K562 (cell line): ENCODE results near the gene CHML. TPM values are rescaled to one million over a fixed set of nuclear protein-coding genes. Genes with fewer than 3 reads are reported as not detected.

Source experiments
- ARID1B ChIP-seq: fragments of 450-650 bp; IDR thresholded peaks from 2 replicates; pipeline ENCODE4 v1.6.1; 2016; ENCODE audit warnings: antibody characterized with exemption, mild to moderate bottlenecking, inconsistent platforms
- CBFA2T3 ChIP-seq: fragments of 450-650 bp; IDR thresholded peaks from 2 replicates; pipeline ENCODE4 v1.6.1; 2017
- DPF2 ChIP-seq: fragments of 450-650 bp; IDR thresholded peaks from 2 replicates; pipeline ENCODE4 v1.6.1; 2016
- FOSL1 ChIP-seq: fragments of 200-800 bp; sonication (Bioruptor generic); conservative IDR thresholded peaks from 2 replicates; pipeline ENCODE4 v1.6.1; 2016; ENCODE audit warnings: missing genetic modification characterization, missing compliant biosample characterization
- HEY1 ChIP-seq: fragments of 250-450 bp; sonication (Bioruptor Pico); IDR thresholded peaks from 2 replicates; pipeline ENCODE4 v1.5.0; 2020; ENCODE audit warnings: mild to moderate bottlenecking, moderate library complexity, borderline replicate concordance
- HNRNPK ChIP-seq: fragments of 200-400 bp; formaldehyde crosslinking; IDR thresholded peaks from one replicate; pipeline ENCODE4 v1.6.1; 2018; ENCODE audit warnings: mild to moderate bottlenecking, low read depth, low read length; ENCODE audit not compliant: poor library complexity, severe bottlenecking
- ILK ChIP-seq: fragments of 450-650 bp; IDR thresholded peaks from 2 replicates; pipeline ENCODE4 v1.6.1; 2016; ENCODE audit warnings: missing genetic modification characterization, low read depth, mild to moderate bottlenecking, missing compliant biosample characterization, moderate library complexity, borderline replicate concordance
- JUN ChIP-seq, 2 experiments: sonication (generic) in 1 of 2; formaldehyde crosslinking in 1 of 2; IDR thresholded peaks; 2 replicates each; pipeline versions ENCODE4 v1.6.1 to v1.8.0; 2012 to 2022; ENCODE audit warnings: borderline replicate concordance in 2 of 2, mild to moderate bottlenecking in 2 of 2, improper control_type of control experiment in 1 of 2, low read depth in 1 of 2, low read length in 1 of 2, missing genetic modification reagents in 1 of 2
- KDM2B ChIP-seq: fragments of 250-450 bp; sonication (Bioruptor Pico); IDR thresholded peaks from 2 replicates; pipeline ENCODE4 v1.8.0; 2021; ENCODE audit warnings: mild to moderate bottlenecking, moderate library complexity
- LARP7 ChIP-seq: fragments of 450-650 bp; IDR thresholded peaks from 2 replicates; pipeline ENCODE4 v1.6.1; 2016
- MAFK ChIP-seq: IDR thresholded peaks from 2 replicates; pipeline ENCODE4 v1.6.1; 2011; ENCODE audit warnings: low read length, improper control_type of control experiment
- MEIS2 ChIP-seq: fragments of 450-650 bp; IDR thresholded peaks from 2 replicates; pipeline ENCODE4 v1.6.1; 2014; ENCODE audit warnings: mild to moderate bottlenecking; ENCODE audit not compliant: partially characterized antibody
- MTA2 ChIP-seq: fragments of 450-650 bp; IDR thresholded peaks from 2 replicates; pipeline ENCODE4 v1.6.1; 2016; ENCODE audit warnings: low read depth
- NCOR1 ChIP-seq: fragments of 450-650 bp; IDR thresholded peaks from 2 replicates; pipeline ENCODE4 v1.6.1; 2016; ENCODE audit warnings: mild to moderate bottlenecking, moderate library complexity
- NRF1 ChIP-seq, 2 experiments: fragments of 450-650 bp; IDR thresholded peaks in 1 of 2; conservative IDR thresholded peaks in 1 of 2; 2 replicates each; pipeline ENCODE4 v1.6.1; 2014; ENCODE audit warnings: mild to moderate bottlenecking in 2 of 2
- RBM22 ChIP-seq: fragments of 200-400 bp; formaldehyde crosslinking; IDR thresholded peaks from 2 replicates; pipeline ENCODE4 v1.6.1; 2018; ENCODE audit warnings: low read length, low read depth; ENCODE audit not compliant: poor library complexity, severe bottlenecking
- SMARCE1 ChIP-seq: fragments of 450-650 bp; IDR thresholded peaks from 2 replicates; pipeline ENCODE4 v1.7.1; 2016; ENCODE audit warnings: mild to moderate bottlenecking
- SOX6 ChIP-seq: fragments of 450-650 bp; IDR thresholded peaks from 2 replicates; pipeline ENCODE4 v1.6.1; 2014; ENCODE audit warnings: mild to moderate bottlenecking
- SRSF7 ChIP-seq: fragments of 200-400 bp; formaldehyde crosslinking; optimal IDR thresholded peaks from 2 replicates; pipeline ENCODE3; 2017; ENCODE audit warnings: mild to moderate bottlenecking, low read depth, low read length
- TCFL5 ChIP-seq: fragments of 250-450 bp; sonication (Bioruptor Pico); conservative IDR thresholded peaks from 2 replicates; pipeline ENCODE4 v1.6.1; 2021; ENCODE audit warnings: mild to moderate bottlenecking, moderate library complexity, matching md5 sums
- TEAD4 ChIP-seq, 2 experiments: sonication (generic) in 1 of 2; formaldehyde crosslinking in 1 of 2; IDR thresholded peaks; 2 replicates each; pipeline versions ENCODE4 v1.6.1 to v1.8.0; 2012 to 2022; ENCODE audit warnings: borderline replicate concordance in 1 of 2, inconsistent platforms in 1 of 2, low read length in 1 of 2, mild to moderate bottlenecking in 1 of 2, missing genetic modification reagents in 1 of 2
- TSC22D4 ChIP-seq: fragments of 450-650 bp; IDR thresholded peaks from 2 replicates; pipeline ENCODE4 v1.6.1; 2016; ENCODE audit warnings: missing genetic modification characterization, missing biosample characterization, control low read depth
- TSHZ1 ChIP-seq: fragments of 250-450 bp; sonication (Bioruptor Pico); IDR thresholded peaks from 2 replicates; pipeline ENCODE4 v1.4.0; 2020; ENCODE audit warnings: mild to moderate bottlenecking, moderate library complexity
- XRCC5 ChIP-seq: fragments of 200-400 bp; formaldehyde crosslinking; IDR thresholded peaks from 2 replicates; pipeline ENCODE4 v1.6.1; 2017; ENCODE audit warnings: low read depth, mild to moderate bottlenecking, low read length
- ZNF561 ChIP-seq: fragments of 450-650 bp; formaldehyde crosslinking; conservative IDR thresholded peaks from 2 replicates; pipeline ENCODE4 v1.4.0; 2020; ENCODE audit warnings: mild to moderate bottlenecking, moderate library complexity
- ZNF695 ChIP-seq: fragments of 450-650 bp; formaldehyde crosslinking; IDR thresholded peaks from 2 replicates; pipeline ENCODE4 v1.4.0; 2020; ENCODE audit warnings: mild to moderate bottlenecking, moderate library complexity
- ZZZ3 ChIP-seq: fragments of 450-650 bp; IDR thresholded peaks from 2 replicates; pipeline ENCODE4 v1.6.1; 2016; ENCODE audit warnings: antibody characterized with exemption, mild to moderate bottlenecking, moderate library complexity
- polyA plus RNA-seq, 8 experiments: library from polyadenylated mRNA; depleted of rRNA in 4 of 8; stranded (reverse) in 5 of 8; unstranded in 3 of 8; fragments of >200 nt; fragmentation: Nextera tagmentation in 2 of 8; fragmentation: Illumina TruSeq in 1 of 8; extraction: Ambion mirVana in 2 of 8; extraction: Trizol in 1 of 8; gene quantifications; 2 replicates each; pipeline versions ENCODE4 v1.2.1 to v1.2.3, GENCODE V29; 2011 to 2014; ENCODE audit warnings: inconsistent platforms in 1 of 8, missing spikeins in 1 of 8
- total RNA-seq, 7 experiments: library from RNA; depleted of rRNA in 6 of 7; stranded (reverse); fragments of >200 nt in 6 of 7; fragmentation: Illumina TruSeq in 2 of 7; extraction: Trizol in 2 of 7; gene quantifications; 2 replicates each; pipeline versions ENCODE4 v1.2.1 to v1.2.3, GENCODE V29; 2011 to 2021; ENCODE audit warnings: low replicate concordance in 1 of 7
- TF ChIP-seq, protein P1 (sequence below): fragments of 200-800 bp; sonication (Bioruptor generic); IDR thresholded peaks from 2 replicates; pipeline ENCODE4 v1.6.1; 2017; ENCODE audit warnings: missing genetic modification characterization, missing compliant biosample characterization

Gene CHML
- total and polyA plus RNA-seq, 9 of the 15 experiments (the other 6 are each of a cell fraction or from before 2014, with no cell fraction given), result 13.0 to 88.3 (median 62.8) TPM

- TF ChIP-seq TSHZ1 (CRISPR knock-in tag) (no peak), ARID1B (peak; percentile 58), NRF1 (conservative IDR thresholded peaks at IDR 0.05 in 1 of 2, IDR thresholded peaks at IDR 0.05 in 1 of 2) (no peak), KDM2B (CRISPR knock-in tag) (no peak), SOX6 (no peak), JUN (IDR thresholded peaks at IDR 0.05; ENCODE audit: borderline replicate concordance, low read depth, low read length) (peak; percentile 47; the same call in 1 of the 2 replicates), JUN (CRISPR knock-in tag; IDR thresholded peaks at IDR 0.05; ENCODE audit: borderline replicate concordance) (no peak), RBM22 (no peak), ZZZ3 (no peak), HEY1 (CRISPR knock-in tag) (no peak), XRCC5 (no peak), ZNF561 (CRISPR knock-in tag) (no peak), TCFL5 (CRISPR knock-in tag) (no peak), TSC22D4 (no peak), HNRNPK (no peak), CBFA2T3 (peak; percentile 40; the same call in 1 of the 2 replicates), ZNF695 (no peak), FOSL1 (tag) (peak; percentile 77), SMARCE1 (peak; percentile 60; the same call in 1 of the 2 replicates), MAFK (no peak), ILK (no peak), DPF2 (peak; percentile 36; the same call in 1 of the 2 replicates), MEIS2 (peak; percentile 19), SRSF7 (no peak), NCOR1 (no peak), LARP7 (no peak), TEAD4 (IDR thresholded peaks at IDR 0.05; ENCODE audit: low read length) (peak; percentile 64), TEAD4 (CRISPR knock-in tag; IDR thresholded peaks at IDR 0.05; ENCODE audit: borderline replicate concordance) (no peak), MTA2 (no peak)
- TF ChIP-seq, protein P1, sequence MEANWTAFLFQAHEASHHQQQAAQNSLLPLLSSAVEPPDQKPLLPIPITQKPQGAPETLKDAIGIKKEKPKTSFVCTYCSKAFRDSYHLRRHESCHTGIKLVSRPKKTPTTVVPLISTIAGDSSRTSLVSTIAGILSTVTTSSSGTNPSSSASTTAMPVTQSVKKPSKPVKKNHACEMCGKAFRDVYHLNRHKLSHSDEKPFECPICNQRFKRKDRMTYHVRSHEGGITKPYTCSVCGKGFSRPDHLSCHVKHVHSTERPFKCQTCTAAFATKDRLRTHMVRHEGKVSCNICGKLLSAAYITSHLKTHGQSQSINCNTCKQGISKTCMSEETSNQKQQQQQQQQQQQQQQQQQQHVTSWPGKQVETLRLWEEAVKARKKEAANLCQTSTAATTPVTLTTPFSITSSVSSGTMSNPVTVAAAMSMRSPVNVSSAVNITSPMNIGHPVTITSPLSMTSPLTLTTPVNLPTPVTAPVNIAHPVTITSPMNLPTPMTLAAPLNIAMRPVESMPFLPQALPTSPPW, result no peak
These were observed 43.5 kb downstream of the CHML start (continued) for GRCh38 chr1:241596633-241597032.
